Bronchial epithelial cell (primary cell): ENCODE measurements around the gene DHX34. TPM values are rescaled to one million over a fixed set of nuclear protein-coding genes. Genes with fewer than 3 reads are reported as not detected.
A peak's percentile ranks its signal among the peaks of the same experiment; 100 is the strongest.

ENCODE experiments used
- DNase-seq: peaks from one replicate; pipeline ENCODE4 v3.0.0-alpha.2; 2010; ENCODE audit warnings: low read depth
- FAIRE-seq: peaks from 2 replicates; lab custom pipeline; 2011; peaks lifted over from hg19 to GRCh38; lab: Jason Lieb, UNC
- H3K27me3 ChIP-seq: 2 replicates; pipeline ENCODE4 v1.5.1; 2011; ENCODE audit warnings: low read length; ENCODE audit not compliant: control insufficient read depth, insufficient read depth
- H3K36me3 ChIP-seq: 2 replicates; pipeline ENCODE4 v1.5.1; 2011; ENCODE audit warnings: low read length; ENCODE audit not compliant: control insufficient read depth, insufficient read depth
- H3K4me3 ChIP-seq: 2 replicates; pipeline ENCODE4 v1.5.1; 2011; ENCODE audit warnings: mild to moderate bottlenecking, low read depth, low read length, control low read depth
- total RNA-seq: library from RNA; depleted of rRNA; stranded (reverse); fragments of >200 nt; gene quantifications from 2 replicates; pipeline ENCODE4 v1.2.1, GENCODE V29; 2014
- TF ChIP-seq, protein P1 (sequence below): IDR thresholded peaks from 2 replicates; pipeline ENCODE4 v1.5.1; 2011; ENCODE audit warnings: mild to moderate bottlenecking, moderate library complexity, low read length, control low read depth, inconsistent platforms; ENCODE audit not compliant: insufficient read depth, severe bottlenecking

The DHX34 gene
- total RNA-seq, 1 donor from 2014 or later: 9.5 TPM

DNA sequence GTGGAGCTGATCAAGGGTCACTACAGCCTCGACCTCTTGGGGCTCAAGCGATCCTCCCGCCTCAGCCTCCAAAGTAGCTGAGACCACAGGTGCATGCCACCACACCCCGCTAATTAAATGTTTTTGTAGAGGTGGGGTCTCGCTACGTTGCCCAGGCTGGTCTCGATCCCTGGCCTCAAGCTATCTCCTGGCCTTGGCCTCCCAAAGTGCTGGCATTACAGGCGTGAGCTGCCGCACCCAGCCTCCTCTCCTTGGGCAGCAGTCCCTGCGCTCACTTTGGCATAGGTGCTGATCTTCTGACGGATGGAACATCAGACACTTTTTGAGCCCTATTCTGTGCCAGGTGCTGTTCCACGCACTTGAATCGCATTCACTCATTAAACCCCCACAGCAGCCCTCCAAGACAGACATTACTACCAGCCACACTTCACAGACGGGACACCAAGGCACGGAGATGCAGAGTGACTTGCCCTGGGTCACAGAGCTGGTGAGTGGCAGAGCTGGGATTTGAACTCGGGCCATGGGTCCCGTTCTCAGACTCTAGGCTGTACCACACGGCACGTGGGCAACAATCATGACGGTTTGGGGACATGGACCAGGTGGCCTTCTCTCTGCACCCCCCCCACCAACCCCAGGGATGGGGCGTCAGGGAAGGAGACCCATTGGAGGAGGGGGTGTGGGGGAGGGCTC is 67.0 kb downstream of the DHX34 start:
- FAIRE-seq (peak; percentile 23), DNase-seq (no peak)
- peaks cover 39% of the 10 kb centered on the region for H3K27me3 ChIP-seq
- TF ChIP-seq, protein P1, sequence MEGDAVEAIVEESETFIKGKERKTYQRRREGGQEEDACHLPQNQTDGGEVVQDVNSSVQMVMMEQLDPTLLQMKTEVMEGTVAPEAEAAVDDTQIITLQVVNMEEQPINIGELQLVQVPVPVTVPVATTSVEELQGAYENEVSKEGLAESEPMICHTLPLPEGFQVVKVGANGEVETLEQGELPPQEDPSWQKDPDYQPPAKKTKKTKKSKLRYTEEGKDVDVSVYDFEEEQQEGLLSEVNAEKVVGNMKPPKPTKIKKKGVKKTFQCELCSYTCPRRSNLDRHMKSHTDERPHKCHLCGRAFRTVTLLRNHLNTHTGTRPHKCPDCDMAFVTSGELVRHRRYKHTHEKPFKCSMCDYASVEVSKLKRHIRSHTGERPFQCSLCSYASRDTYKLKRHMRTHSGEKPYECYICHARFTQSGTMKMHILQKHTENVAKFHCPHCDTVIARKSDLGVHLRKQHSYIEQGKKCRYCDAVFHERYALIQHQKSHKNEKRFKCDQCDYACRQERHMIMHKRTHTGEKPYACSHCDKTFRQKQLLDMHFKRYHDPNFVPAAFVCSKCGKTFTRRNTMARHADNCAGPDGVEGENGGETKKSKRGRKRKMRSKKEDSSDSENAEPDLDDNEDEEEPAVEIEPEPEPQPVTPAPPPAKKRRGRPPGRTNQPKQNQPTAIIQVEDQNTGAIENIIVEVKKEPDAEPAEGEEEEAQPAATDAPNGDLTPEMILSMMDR: no peak
- no peaks in the 10 kb centered on the region for H3K36me3 ChIP-seq
- H3K4me3 ChIP-seq: no peak overlapping the region

GRCh38 chr19:47416643-47416985 is 67.5 kb downstream of the DHX34 start:
- H3K27me3 ChIP-seq: peaks cover 45% of the 10 kb centered on the region
- TF ChIP-seq, protein P1: no peak
- DNase-seq: no peak
- no peak overlapping the region for H3K4me3 ChIP-seq
- FAIRE-seq: no peak
- H3K36me3 ChIP-seq: no peaks in the 10 kb centered on the region

GRCh38 chr19:47417107-47417745 is 68.1 kb downstream of the DHX34 start:
- TF ChIP-seq, protein P1: no peak
- Histone ChIP-seq H3K4me3 (no peak overlapping the region), H3K27me3 (peaks cover 48% of the 10 kb centered on the region), H3K36me3 (no peaks in the 10 kb centered on the region)
- FAIRE-seq (no peak), DNase-seq (no peak)

GRCh38 chr19:47417746-47418691 is 68.9 kb downstream of the DHX34 start:
- no peaks in the 10 kb centered on the region for H3K36me3 ChIP-seq
- FAIRE-seq (peak; percentile 98), DNase-seq (peak; percentile 3)
- peaks cover 54% of the 10 kb centered on the region for H3K27me3 ChIP-seq
- TF ChIP-seq, protein P1: no peak
- no peak overlapping the region for H3K4me3 ChIP-seq

GRCh38 chr19:47418692-47419029 is 69.5 kb downstream of the DHX34 start:
- no peak for DNase-seq
- peaks cover 59% of the 10 kb centered on the region for H3K27me3 ChIP-seq
- TF ChIP-seq, protein P1: no peak
- no peak for FAIRE-seq
- no peaks in the 10 kb centered on the region for H3K36me3 ChIP-seq
- peak overlapping the region; percentile 6 for H3K4me3 ChIP-seq
